Measurements from ENCODE around the gene SPN. TPM values are rescaled to one million over a fixed set of nuclear protein-coding genes. Genes with fewer than 3 reads are reported as not detected.
A peak's percentile ranks its signal among the peaks of the same experiment; 100 is the strongest.
"Not testable (repeated sequence)": the region's sequence is repeated elsewhere in the genome, so short reads cannot be mapped to it uniquely, and the experiment has no call there.

SPN gene
- total and polyA plus RNA-seq, 2 of the 4 experiments (the other 2 are of a cell fraction) = not detected

GRCh38 chr16:29620591-29620990 lies 42.5 kb upstream of the SPN start:
- H3K14ac ChIP-seq (replicated peaks; ENCODE audit: low read depth, low read length); H2BK120ac ChIP-seq (ENCODE audit: low read depth, low read length); H4K5ac ChIP-seq (ENCODE audit: low read depth, low read length); H3K36me3 ChIP-seq (ENCODE audit: control insufficient read depth, insufficient read depth, low read length); H3K23ac ChIP-seq (ENCODE audit: low read depth, low read length); H3K18ac ChIP-seq (ENCODE audit: low read depth, low read length); H4K8ac ChIP-seq (ENCODE audit: low read depth in 2 of 2, low read length in 2 of 2); H3K79me1 ChIP-seq (ENCODE audit: low read depth in 1 of 2, low read length in 2 of 2); H2BK15ac ChIP-seq (ENCODE audit: low read depth, low read length); ATAC-seq (ENCODE audit: low read depth); H3K9ac ChIP-seq (ENCODE audit: low read depth, low read length); H3K9me1 ChIP-seq (ENCODE audit: insufficient read depth, low read length); intact Hi-C loops (cut with micrococcal nuclease); H3K4me1 ChIP-seq (ENCODE audit: control insufficient read depth, insufficient read depth, low read length); H2AK9ac ChIP-seq (replicated peaks; ENCODE audit: low read depth, low read length, poor library complexity); POLR2A ChIA-PET (ENCODE audit: unreplicated experiment); in situ Hi-C loops (cut with MboI; ENCODE audit: low sequenced_read_pairs); H2AK5ac ChIP-seq (ENCODE audit: low read depth, low read length); DNase-seq; CTCF ChIA-PET; H3K27ac ChIP-seq (ENCODE audit: insufficient read depth, low read length); H3K56ac ChIP-seq (ENCODE audit: extremely low read depth, insufficient read depth, low read length); H3K27me3 ChIP-seq (ENCODE audit: control insufficient read depth, insufficient read depth, low read length); H3K4ac ChIP-seq (ENCODE audit: low read depth, low read length); H3K4me2 ChIP-seq (ENCODE audit: low read depth, low read length); H3K9me3 ChIP-seq (ENCODE audit: control insufficient read depth, insufficient read depth, low read length); H4K91ac ChIP-seq (ENCODE audit: insufficient read depth, low read depth, low read length); H3K4me3 ChIP-seq (ENCODE audit: insufficient read depth, low read depth, low read length); H2BK5ac ChIP-seq (ENCODE audit: low read depth, low read length, poor library complexity, severe bottlenecking); dilution Hi-C loops (cut with HindIII; ENCODE audit: low sequenced_read_pairs, unreplicated experiment); H2AFZ ChIP-seq (replicated peaks; ENCODE audit: low read length, poor library complexity); BruUV-seq (replicated peaks); H2BK20ac ChIP-seq (ENCODE audit: low read depth, low read length); H4K20me1 ChIP-seq (ENCODE audit: insufficient read depth, low read length): not testable (repeated sequence)
- no CpG with 5 or more reads among the region's 6 CpGs for WGBS, 2 experiments (ENCODE audit: extremely low coverage in 2 of 2, insufficient read length in 1 of 2)
- 0 out of 2 replicates have a peak, but pooled peaks have one; percentile 8 for TF ChIP-seq CTCF (conservative IDR thresholded peaks at IDR 0.05; ENCODE audit: low read depth, low read length)

- H3K18ac ChIP-seq (ENCODE audit: low read depth, low read length); H4K8ac ChIP-seq (ENCODE audit: low read depth in 2 of 2, low read length in 2 of 2); H4K20me1 ChIP-seq (ENCODE audit: insufficient read depth, low read length); intact Hi-C loops (cut with micrococcal nuclease); H3K4me2 ChIP-seq (ENCODE audit: low read depth, low read length); CTCF ChIA-PET; H3K79me1 ChIP-seq (ENCODE audit: low read depth in 1 of 2, low read length in 2 of 2); H3K4me1 ChIP-seq (ENCODE audit: control insufficient read depth, insufficient read depth, low read length); H3K36me3 ChIP-seq (ENCODE audit: control insufficient read depth, insufficient read depth, low read length); H3K27ac ChIP-seq (ENCODE audit: insufficient read depth, low read length); H2BK15ac ChIP-seq (ENCODE audit: low read depth, low read length); H3K14ac ChIP-seq (replicated peaks; ENCODE audit: low read depth, low read length); H2AK9ac ChIP-seq (replicated peaks; ENCODE audit: low read depth, low read length, poor library complexity); in situ Hi-C loops (cut with MboI; ENCODE audit: low sequenced_read_pairs); H2BK5ac ChIP-seq (ENCODE audit: low read depth, low read length, poor library complexity, severe bottlenecking); POLR2A ChIA-PET (ENCODE audit: unreplicated experiment); ATAC-seq (ENCODE audit: low read depth); BruUV-seq (replicated peaks); H3K4ac ChIP-seq (ENCODE audit: low read depth, low read length); H3K9me3 ChIP-seq (ENCODE audit: control insufficient read depth, insufficient read depth, low read length); H3K9ac ChIP-seq (ENCODE audit: low read depth, low read length); H3K56ac ChIP-seq (ENCODE audit: extremely low read depth, insufficient read depth, low read length); H3K27me3 ChIP-seq (ENCODE audit: control insufficient read depth, insufficient read depth, low read length); DNase-seq; H2AFZ ChIP-seq (replicated peaks; ENCODE audit: low read length, poor library complexity); H2BK120ac ChIP-seq (ENCODE audit: low read depth, low read length); H4K91ac ChIP-seq (ENCODE audit: insufficient read depth, low read depth, low read length); dilution Hi-C loops (cut with HindIII; ENCODE audit: low sequenced_read_pairs, unreplicated experiment); H3K9me1 ChIP-seq (ENCODE audit: insufficient read depth, low read length); H2AK5ac ChIP-seq (ENCODE audit: low read depth, low read length); H2BK20ac ChIP-seq (ENCODE audit: low read depth, low read length); H3K4me3 ChIP-seq (ENCODE audit: insufficient read depth, low read depth, low read length); H3K23ac ChIP-seq (ENCODE audit: low read depth, low read length); H4K5ac ChIP-seq (ENCODE audit: low read depth, low read length): not testable (repeated sequence)
- no CpG with 5 or more reads among the region's 18 CpGs for WGBS, 2 experiments (ENCODE audit: extremely low coverage in 2 of 2, insufficient read length in 1 of 2)
Observed at GRCh38 chr16:29622738-29623137, 40.3 kb upstream of the SPN start.

All from IMR-90 (cell line).